Measurements from ENCODE around the gene SPATA2L.

DNA sequence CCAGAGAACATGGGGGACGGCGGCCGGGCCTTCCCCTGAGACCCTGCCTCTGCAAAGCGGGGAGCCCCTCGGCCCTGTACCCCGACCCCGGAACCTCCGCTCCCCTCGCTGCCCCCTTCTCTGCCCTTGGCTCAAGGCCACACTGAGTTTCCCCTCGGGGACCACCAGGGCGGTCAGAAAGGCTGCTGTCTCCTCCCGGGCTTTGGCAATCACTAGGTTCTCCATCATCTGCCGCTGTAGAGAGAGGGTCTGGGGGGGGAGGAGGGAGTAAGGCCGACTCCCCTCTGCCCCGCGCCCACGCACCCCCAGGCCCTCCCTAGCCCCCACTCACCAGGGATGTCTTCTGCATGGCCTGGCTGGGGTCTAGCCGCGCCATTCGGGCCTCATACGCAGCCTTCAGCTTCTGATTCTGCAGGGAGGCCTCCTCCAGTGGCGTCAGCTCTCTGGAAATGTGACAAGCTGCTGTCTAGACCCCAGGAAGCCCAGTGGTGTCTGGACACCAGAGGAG, 10.8 kb upstream of the SPATA2L start:
- TF ChIP-seq ZNF317 (CRISPR knock-in tag; IDR thresholded peaks at IDR 0.05) = no peak
- TF ChIP-seq ZNF567 (CRISPR knock-in tag; IDR thresholded peaks at IDR 0.05; ENCODE audit: borderline replicate concordance) = no peak
- TF ChIP-seq YY1 (IDR thresholded peaks at IDR 0.05; ENCODE audit: insufficient read depth, insufficient replicate concordance, low read depth, low read length) = no peak
- no peak for TF ChIP-seq ZNF30 (CRISPR knock-in tag; IDR thresholded peaks at IDR 0.05)
- TF ChIP-seq ESRRA (CRISPR knock-in tag; IDR thresholded peaks at IDR 0.05; ENCODE audit: low read depth) = no peak
- TF ChIP-seq, protein P1, sequence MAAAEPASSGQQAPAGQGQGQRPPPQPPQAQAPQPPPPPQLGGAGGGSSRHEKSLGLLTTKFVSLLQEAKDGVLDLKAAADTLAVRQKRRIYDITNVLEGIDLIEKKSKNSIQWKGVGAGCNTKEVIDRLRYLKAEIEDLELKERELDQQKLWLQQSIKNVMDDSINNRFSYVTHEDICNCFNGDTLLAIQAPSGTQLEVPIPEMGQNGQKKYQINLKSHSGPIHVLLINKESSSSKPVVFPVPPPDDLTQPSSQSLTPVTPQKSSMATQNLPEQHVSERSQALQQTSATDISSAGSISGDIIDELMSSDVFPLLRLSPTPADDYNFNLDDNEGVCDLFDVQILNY (CRISPR knock-in tag; conservative IDR thresholded peaks at IDR 0.05) = no peak
- TF ChIP-seq CEBPG (CRISPR knock-in tag; IDR thresholded peaks at IDR 0.05) = no peak
- no peak for TF ChIP-seq RXRA (CRISPR knock-in tag; IDR thresholded peaks at IDR 0.05)
- no peak for TF ChIP-seq ZNF260 (CRISPR knock-in tag; IDR thresholded peaks at IDR 0.05; ENCODE audit: borderline replicate concordance, low read depth)
- TF ChIP-seq, protein P2, sequence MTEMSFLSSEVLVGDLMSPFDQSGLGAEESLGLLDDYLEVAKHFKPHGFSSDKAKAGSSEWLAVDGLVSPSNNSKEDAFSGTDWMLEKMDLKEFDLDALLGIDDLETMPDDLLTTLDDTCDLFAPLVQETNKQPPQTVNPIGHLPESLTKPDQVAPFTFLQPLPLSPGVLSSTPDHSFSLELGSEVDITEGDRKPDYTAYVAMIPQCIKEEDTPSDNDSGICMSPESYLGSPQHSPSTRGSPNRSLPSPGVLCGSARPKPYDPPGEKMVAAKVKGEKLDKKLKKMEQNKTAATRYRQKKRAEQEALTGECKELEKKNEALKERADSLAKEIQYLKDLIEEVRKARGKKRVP (CRISPR knock-in tag; IDR thresholded peaks at IDR 0.05) = no peak
